Subcutaneous abdominal adipose tissue (tissue), 5 donors: ENCODE results near the gene PLP2.
"Not testable (repeated sequence)": the region's sequence is repeated elsewhere in the genome, so short reads cannot be mapped to it uniquely, and the experiment has no call there.

Source experiments
- H3K27ac ChIP-seq: one replicate; pipeline ENCODE4 v1.7.0; 2013; ENCODE audit warnings: low read depth, mild to moderate bottlenecking, inconsistent platforms, low read length, moderate library complexity
- H3K27me3 ChIP-seq, 5 donors: one replicate each; pipeline ENCODE4 v1.7.0; 2013; ENCODE audit warnings: low read length in 5 of 5, inconsistent platforms in 1 of 5; ENCODE audit not compliant: control insufficient read depth in 5 of 5, insufficient read depth in 4 of 5
- H3K36me3 ChIP-seq, 5 donors: one replicate each; pipeline ENCODE4 v1.7.0; 2013; ENCODE audit warnings: low read length in 5 of 5; ENCODE audit not compliant: control insufficient read depth in 5 of 5, insufficient read depth in 5 of 5
- H3K4me1 ChIP-seq, 5 donors: one replicate each; pipeline ENCODE4 v1.7.0; 2013; ENCODE audit warnings: low read length in 5 of 5, mild to moderate bottlenecking in 3 of 5, moderate library complexity in 1 of 5; ENCODE audit not compliant: control insufficient read depth in 5 of 5, insufficient read depth in 5 of 5
- H3K4me3 ChIP-seq, 5 donors: one replicate each; pipeline ENCODE4 v1.7.0; 2013; ENCODE audit warnings: low read length in 5 of 5, low read depth in 1 of 5
- H3K9ac ChIP-seq, 5 donors: one replicate each; pipeline ENCODE4 v1.7.0; 2013; ENCODE audit warnings: low read length in 5 of 5, mild to moderate bottlenecking in 4 of 5, moderate library complexity in 3 of 5
- H3K9me3 ChIP-seq, 5 donors: one replicate each; pipeline ENCODE4 v1.7.0; 2013; ENCODE audit warnings: low read length in 5 of 5; ENCODE audit not compliant: control insufficient read depth in 5 of 5
- donor health status: healthy.
- donor health status: healthy.
- donor health status: healthy.
- donor health status: healthy.
- donor health status: healthy.

The PLP2 gene

GRCh38 chrX:49173544-49173943 lies 1.8 kb downstream of the PLP2 start:
- not testable (repeated sequence) for H3K9me3 ChIP-seq, H3K9ac ChIP-seq, H3K4me3 ChIP-seq, H3K27me3 ChIP-seq
- Histone ChIP-seq H3K36me3 (peaks cover 0 to 24% (median 13%) of the 10 kb centered on the region in 5 donors), H3K4me1 (peaks cover 0 to 19% (median 11%) of the 10 kb centered on the region in 5 donors), H3K27ac (peak overlapping the region; percentile 77)

DNA sequence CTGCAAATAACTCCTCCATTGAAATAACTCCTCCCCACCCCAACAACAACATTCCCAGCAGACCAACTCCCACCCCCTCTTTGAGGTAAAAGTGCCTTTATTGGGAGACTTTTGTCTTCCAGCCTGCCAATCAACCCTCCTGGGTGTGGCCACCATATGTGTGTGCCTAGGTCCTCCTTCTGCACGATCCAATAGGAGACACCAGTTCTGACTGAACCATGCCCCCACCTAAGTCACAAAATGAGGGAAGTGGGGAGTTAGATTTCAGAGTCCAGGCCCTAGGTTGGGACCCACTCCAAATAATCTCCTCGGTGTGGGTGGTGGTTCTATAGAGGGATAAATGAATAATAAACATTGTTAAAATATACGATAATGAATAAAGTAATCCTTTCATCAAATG lies 3.0 kb downstream of the PLP2 start:
- Histone ChIP-seq H3K4me3 (no peak overlapping the region), H3K27ac (no peak overlapping the region), H3K9ac (no peak overlapping the region), H3K4me1 (peaks cover 0 to 19% (median 11%) of the 10 kb centered on the region in 5 donors), H3K9me3 (peaks cover 0 to 2% (median 0%) of the 10 kb centered on the region in 5 donors), H3K36me3 (peaks cover 0 to 36% (median 25%) of the 10 kb centered on the region in 5 donors), H3K27me3 (peaks cover 0 to 4% (median 2%) of the 10 kb centered on the region in 5 donors)

- no peak overlapping the region for H3K9ac ChIP-seq
- H3K4me1 ChIP-seq: peaks cover 0 to 19% (median 11%) of the 10 kb centered on the region in 5 donors
- H3K27me3 ChIP-seq: peaks cover 0 to 4% (median 2%) of the 10 kb centered on the region in 5 donors
- no peak overlapping the region for H3K27ac ChIP-seq
- H3K36me3 ChIP-seq: peaks cover 0 to 40% (median 31%) of the 10 kb centered on the region in 5 donors
- no peak overlapping the region for H3K4me3 ChIP-seq
- H3K9me3 ChIP-seq: peaks cover 0 to 2% (median 0%) of the 10 kb centered on the region in 5 donors
Measured at GRCh38 chrX:49175435-49176274, 4.0 kb downstream of the PLP2 start.

- peaks cover 0 to 4% (median 2%) of the 10 kb centered on the region in 5 donors for H3K27me3 ChIP-seq
- H3K36me3 ChIP-seq: peaks cover 0 to 44% (median 32%) of the 10 kb centered on the region in 5 donors
- H3K4me1 ChIP-seq: peaks cover 0 to 16% (median 10%) of the 10 kb centered on the region in 5 donors
- no peak overlapping the region for H3K27ac ChIP-seq
- H3K9ac ChIP-seq: no peak overlapping the region
- peaks cover 0 to 2% (median 0%) of the 10 kb centered on the region in 5 donors for H3K9me3 ChIP-seq
- H3K4me3 ChIP-seq: no peak overlapping the region
Measured at GRCh38 chrX:49176421-49177326, 5.0 kb downstream of the PLP2 start.

- Histone ChIP-seq H3K4me1 (peaks cover 0 to 9% (median 7%) of the 10 kb centered on the region in 5 donors), H3K9ac (no peak overlapping the region), H3K9me3 (peaks cover 0 to 2% (median 0%) of the 10 kb centered on the region in 5 donors), H3K4me3 (no peak overlapping the region), H3K27me3 (peaks cover 0 to 4% (median 2%) of the 10 kb centered on the region in 5 donors), H3K27ac (no peak overlapping the region), H3K36me3 (peaks cover 0 to 47% (median 36%) of the 10 kb centered on the region in 5 donors)
Measured at GRCh38 chrX:49177338-49177833, 5.7 kb downstream of the PLP2 start.

DNA sequence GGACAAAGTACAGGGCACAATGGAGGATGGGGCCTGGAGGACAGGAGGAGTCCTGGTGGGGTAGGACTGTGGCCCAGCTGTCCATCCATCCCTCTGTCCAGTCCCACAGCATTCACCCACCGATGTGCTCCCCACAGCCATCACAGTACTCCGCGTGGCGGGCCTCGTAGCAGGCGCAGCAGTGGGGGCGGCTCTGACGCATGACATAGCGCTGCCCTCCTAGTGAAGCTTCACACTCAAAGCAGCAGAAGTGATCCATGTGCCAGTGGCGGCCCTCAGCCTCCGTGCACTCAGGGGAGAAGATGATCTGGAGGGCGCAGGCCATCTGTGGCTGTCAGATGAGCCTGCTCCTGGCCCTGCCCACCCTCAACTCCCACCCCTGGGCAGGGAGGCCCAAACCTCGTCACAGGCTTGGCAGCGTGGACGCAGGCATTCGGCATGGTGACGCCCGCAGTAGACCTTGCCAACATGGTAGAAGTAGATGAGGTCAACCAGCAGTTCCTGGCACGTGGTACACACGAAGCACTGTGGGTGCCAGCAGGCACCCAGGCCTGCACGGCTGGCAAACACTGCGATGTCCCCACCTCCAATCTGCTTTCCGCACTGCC lies 6.3 kb downstream of the PLP2 start:
- Histone ChIP-seq H3K9me3 (peaks cover 0 to 2% (median 0%) of the 10 kb centered on the region in 5 donors), H3K9ac (no peak overlapping the region), H3K4me3 (no peak overlapping the region), H3K27ac (no peak overlapping the region), H3K4me1 (peaks cover 0 to 4% (median 3%) of the 10 kb centered on the region in 5 donors), H3K27me3 (peaks cover 0 to 4% (median 2%) of the 10 kb centered on the region in 5 donors), H3K36me3 (peaks cover 0 to 50% (median 37%) of the 10 kb centered on the region in 5 donors)

- peaks cover 0 to 2% (median 0%) of the 10 kb centered on the region in 5 donors for H3K9me3 ChIP-seq
- peaks cover 0 to 3% (median 2%) of the 10 kb centered on the region in 5 donors for H3K4me1 ChIP-seq
- peaks cover 0 to 4% (median 2%) of the 10 kb centered on the region in 5 donors for H3K27me3 ChIP-seq
- no peak overlapping the region for H3K27ac ChIP-seq
- peaks cover 0 to 55% (median 37%) of the 10 kb centered on the region in 5 donors for H3K36me3 ChIP-seq
- no peak overlapping the region for H3K4me3 ChIP-seq
- H3K9ac ChIP-seq: no peak overlapping the region
Measured at GRCh38 chrX:49178537-49178936, 6.8 kb downstream of the PLP2 start.

GRCh38 chrX:49179358-49179757 lies 7.7 kb downstream of the PLP2 start:
- Histone ChIP-seq H3K27ac (no peak overlapping the region), H3K36me3 (peaks cover 0 to 57% (median 37%) of the 10 kb centered on the region in 5 donors), H3K27me3 (peaks cover 0 to 4% (median 2%) of the 10 kb centered on the region in 5 donors), H3K4me1 (peaks cover 0 to 9% (median 7%) of the 10 kb centered on the region in 5 donors), H3K9ac (no peak overlapping the region), H3K9me3 (peaks cover 0 to 2% (median 0%) of the 10 kb centered on the region in 5 donors), H3K4me3 (no peak overlapping the region)

- H3K27me3 ChIP-seq: peaks cover 0 to 6% (median 2%) of the 10 kb centered on the region in 5 donors
Measured at GRCh38 chrX:49183701-49184281, 12.1 kb downstream of the PLP2 start.

More at GRCh38 chrX:49183701-49184281, 12.1 kb downstream of the PLP2 start:
- H3K4me1 ChIP-seq: peaks cover 0 to 25% (median 19%) of the 10 kb centered on the region in 5 donors
- peak overlapping the region in 1 of 5 donors; percentile 15 for H3K9ac ChIP-seq
- no peaks in the 10 kb centered on the region for H3K9me3 ChIP-seq
- peak overlapping the region; percentile 70 for H3K27ac ChIP-seq
- peak overlapping the region in 1 of 5 donors; percentile 23 for H3K4me3 ChIP-seq
- peaks cover 0 to 30% (median 21%) of the 10 kb centered on the region in 5 donors for H3K36me3 ChIP-seq
